Ureter (tissue), 1 donor: Measurements from ENCODE around the gene KCNH1. TPM values are rescaled to one million over a fixed set of nuclear protein-coding genes. Genes with fewer than 3 reads are reported as not detected.

Experiments
- DNase-seq: peaks from one replicate; pipeline ENCODE4 v3.0.0-alpha.2; 2020; ENCODE audit warnings: low spot score
- total RNA-seq: library from RNA; stranded (reverse); gene quantifications from one replicate; pipeline ENCODE4 v1.2.4, GENCODE V29; 2023
- donor health status: DM: yes; HTN: yes; CAD: no.

The KCNH1 gene
- total RNA-seq, 1 donor from 2014 or later: 0.86 TPM

DNA sequence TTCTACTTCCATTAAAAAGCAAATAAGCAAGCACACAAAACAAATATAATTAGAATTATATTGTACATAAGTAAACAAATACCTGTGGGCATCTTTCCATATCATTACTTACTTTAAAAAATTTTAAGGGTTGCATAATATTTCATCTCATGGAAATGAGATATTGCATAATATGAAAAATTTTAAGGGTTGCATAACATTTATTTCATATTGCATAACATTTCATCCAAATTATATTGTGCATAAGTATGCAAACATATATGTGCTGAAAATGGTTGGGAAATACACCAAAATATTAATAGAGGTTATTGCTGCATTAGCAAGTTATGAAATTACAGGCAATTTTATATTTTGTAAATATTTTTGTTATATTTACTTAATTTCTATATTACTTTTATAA is 213.7 kb downstream of the KCNH1 start:
- DNase-seq: no peak

DNA sequence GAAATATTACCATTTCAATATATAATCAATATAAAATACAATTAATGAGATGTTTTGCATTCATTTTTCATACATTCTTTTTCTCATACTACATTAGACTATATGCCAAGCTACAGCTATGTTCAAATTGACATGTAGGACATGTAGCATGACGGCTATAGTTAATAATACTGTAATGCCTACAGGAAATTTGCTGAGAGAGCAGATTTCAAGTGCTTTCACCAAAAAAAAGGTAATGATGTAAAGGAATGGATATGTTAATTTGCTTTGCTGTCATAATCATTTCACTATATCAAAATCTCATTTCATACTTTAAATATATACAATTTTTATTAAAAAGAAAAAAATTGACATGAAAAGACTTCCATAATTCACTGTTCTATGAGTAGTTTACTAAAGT is 215.1 kb downstream of the KCNH1 start:
- no peak for DNase-seq

DNA sequence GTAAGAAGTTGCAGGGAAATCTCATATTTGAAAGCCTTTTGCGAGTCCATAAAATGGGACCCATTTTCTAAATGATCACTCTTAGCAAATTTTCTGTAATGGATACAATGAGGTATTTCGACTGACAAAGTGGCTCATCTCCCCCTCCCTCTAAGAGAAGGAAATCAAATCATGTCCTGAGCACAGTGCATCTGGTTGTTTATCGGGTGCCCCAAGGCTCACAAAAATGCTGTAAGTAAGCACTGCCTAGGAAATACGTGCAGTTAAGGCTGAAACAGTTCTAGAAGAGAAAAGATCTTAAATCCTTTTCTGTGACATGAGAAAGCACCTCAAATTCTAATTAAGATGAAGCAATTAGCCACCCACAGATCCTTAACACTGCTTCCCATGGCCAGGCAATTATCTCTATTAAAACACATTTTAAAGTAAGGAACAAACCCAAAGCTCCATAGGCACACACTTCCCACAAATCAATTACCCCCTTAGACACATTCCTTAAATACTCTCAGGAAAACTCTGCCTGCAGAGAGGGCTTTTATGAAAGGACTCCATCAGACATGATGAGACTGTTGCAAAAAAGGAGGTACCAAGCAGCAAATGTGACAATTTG is 216.3 kb downstream of the KCNH1 start:
- DNase-seq: no peak

DNA sequence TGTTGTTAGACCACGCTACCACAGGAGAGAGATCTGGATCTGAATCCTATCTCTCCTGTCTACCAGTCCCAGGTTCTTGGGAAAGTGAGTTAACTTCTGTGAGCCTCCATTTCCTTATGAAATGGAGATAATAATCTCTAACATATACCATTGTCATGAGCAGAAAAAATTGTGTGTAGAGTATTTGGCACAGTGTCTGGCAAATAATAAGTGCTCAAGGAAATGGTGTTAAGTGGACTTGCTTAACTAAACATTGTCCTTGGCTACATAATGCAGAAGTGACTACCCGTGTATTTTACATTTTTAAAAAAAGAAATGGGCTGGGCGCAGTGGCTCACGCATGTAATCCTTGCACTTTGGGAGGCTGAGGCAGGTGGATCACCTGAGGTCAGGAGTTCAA is 217.4 kb downstream of the KCNH1 start:
- DNase-seq: no peak

DNA sequence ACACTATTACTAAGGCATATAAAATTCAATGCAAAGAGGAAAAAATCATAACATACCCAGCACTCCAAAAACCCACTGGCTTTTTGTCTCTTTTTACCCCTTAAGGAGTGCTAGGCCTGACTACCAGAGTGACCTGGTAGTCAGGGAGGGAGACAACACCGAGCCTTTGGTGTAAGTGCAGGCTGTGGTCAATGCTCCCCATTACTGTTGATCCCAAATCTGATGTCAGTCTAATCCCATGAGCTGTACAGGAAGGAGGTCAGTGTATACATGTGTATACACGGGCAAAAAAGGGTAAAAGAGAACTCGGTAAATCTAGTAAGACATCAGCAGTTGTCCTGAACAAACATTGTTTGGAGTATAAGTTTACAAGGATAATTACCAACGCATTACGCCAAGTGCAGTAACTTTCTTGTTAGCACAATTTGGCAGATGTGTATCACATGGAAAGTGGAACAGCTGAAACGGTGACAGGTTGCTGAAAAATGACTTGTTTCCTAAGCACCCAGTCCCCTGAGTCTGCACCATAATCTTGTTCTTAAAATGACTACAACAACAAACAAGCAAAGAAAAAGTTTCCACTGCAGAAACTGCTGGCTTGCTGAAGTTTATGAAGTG is 217.9 kb downstream of the KCNH1 start:
- DNase-seq: no peak

DNA sequence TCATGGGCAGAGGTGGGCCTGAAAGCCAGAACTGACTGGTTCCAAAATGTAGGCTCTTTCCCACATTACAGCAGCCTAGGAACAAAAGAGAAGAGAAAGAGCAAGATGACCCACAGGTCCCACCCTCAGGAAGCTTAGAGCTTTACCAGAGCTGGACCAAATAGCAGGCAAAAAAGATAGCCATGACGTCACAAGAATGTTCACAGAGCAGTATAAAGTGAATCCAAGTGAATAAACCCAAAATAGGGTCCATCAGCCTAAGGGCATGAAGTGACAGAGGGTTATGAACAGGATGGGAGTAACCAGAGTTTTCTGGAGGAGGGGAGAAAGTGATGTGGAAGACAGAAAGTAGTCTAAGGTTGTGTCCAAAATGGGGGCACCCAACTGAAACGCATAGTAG is 221.2 kb downstream of the KCNH1 start:
- DNase-seq: no peak

DNA sequence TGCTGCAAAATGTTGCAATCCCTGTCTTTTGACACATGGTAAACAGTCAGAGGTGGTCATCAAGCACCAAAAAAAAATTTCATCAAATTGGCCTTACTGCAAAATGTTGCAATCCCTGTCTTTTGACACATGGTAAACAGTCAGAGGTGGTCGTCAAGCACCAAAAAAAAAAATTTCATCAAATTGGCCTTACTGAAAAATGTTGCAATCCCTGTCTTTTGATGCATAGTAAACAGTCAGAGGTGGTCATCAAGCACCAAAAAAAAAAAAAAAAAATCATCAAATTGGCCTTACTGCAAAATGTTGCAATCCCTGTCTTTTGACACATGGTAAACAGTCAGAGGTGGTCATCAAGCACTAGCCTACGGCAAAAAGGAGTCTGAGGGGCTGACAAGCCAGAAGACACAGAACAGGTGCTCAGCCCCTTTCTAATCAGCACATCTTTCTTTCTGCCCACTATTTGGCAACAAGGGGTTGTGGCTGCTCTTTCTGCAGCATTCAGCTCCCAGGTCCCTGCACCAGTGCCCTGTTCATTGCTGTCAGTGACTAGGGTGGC is 223.8 kb downstream of the KCNH1 start:
- no peak for DNase-seq

DNA sequence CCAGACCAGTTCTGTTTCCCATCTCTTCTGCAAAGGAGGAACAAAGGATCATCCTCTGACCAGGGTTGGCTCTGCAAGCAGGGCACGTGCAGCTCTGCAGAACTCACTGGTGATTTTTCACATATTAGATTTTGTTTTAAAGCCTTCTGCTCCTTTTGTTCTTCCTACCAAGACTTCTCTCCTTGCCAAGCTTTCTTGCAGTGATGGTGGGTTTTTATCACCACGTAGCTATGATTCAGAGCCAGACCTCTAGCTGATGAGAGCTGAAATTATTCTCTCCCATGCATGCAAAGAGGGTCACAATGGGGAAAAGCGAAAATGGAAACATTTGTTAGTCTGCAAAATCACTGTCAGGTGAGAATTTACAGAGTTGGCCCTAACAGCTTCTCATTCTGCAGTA is 225.2 kb downstream of the KCNH1 start:
- DNase-seq: no peak

DNA sequence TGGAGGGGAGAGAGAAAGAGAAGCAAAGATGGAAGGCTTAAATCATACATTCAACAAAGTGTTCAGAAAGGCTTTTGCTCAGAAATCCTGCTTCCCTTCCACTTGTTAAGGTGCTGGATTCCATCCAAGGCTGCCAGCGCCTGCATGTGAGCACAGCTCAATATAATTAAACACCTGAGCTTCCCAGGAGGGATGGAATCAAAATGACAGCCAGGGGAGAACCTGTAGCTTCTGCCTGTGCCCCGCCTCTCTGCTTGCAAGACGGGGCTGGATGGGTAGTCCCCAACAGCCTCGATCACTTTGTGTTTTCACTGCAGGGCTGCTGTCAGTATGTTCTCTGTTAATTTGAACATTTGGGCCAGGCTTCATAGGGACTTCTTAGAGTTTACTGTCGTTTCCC is 225.7 kb downstream of the KCNH1 start:
- DNase-seq: no peak

DNA sequence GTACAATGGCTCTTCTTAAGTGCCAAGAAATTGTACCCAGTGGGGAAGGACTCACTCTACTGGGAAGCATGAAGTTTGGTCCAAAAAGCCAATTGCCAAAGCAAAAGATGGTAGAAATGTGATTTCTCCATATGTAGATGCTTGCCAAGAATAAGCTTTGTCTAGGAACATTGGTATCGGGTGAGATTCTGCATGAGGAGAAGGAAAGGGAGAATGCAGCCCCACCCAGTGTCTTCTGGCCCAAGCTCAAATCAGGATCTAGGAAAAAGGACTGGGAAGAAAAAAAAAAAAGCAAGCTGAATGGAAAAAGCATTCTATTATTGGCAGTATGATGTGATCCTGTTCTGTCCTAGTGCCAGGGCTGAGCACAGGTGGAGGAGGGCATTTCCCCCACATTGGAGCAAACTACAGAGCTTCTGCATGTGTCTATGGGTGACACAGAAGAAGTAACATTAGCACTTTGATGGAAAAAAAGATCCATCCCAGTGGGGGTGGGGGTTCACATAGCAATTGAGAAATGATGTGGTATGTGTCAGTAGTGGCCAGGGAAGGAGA is 226.6 kb downstream of the KCNH1 start:
- DNase-seq: no peak

DNA sequence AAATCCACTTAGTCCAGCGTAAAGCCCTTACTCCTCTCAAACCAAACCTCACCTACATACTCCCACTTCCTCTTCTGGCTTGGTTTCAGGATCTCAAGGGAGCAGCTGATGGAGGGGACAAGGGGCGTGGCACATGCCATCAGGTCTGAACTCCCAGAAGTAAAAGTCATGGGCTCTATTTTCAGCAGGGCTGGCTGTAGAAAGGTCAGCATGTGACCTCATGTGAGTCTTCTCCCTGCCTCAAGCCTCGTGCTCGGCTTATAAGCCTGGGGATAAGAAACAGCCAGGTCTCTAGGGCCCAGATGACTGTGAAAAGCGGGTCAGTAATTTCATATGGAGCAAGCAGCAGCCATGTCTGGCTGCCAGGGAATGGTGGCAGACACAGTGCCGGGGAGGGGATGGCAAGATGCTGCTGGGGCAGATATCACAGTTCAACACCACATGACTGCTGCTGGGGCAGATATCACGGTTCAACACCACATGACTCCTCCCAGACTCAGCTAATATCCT is 227.9 kb downstream of the KCNH1 start:
- no peak for DNase-seq

DNA sequence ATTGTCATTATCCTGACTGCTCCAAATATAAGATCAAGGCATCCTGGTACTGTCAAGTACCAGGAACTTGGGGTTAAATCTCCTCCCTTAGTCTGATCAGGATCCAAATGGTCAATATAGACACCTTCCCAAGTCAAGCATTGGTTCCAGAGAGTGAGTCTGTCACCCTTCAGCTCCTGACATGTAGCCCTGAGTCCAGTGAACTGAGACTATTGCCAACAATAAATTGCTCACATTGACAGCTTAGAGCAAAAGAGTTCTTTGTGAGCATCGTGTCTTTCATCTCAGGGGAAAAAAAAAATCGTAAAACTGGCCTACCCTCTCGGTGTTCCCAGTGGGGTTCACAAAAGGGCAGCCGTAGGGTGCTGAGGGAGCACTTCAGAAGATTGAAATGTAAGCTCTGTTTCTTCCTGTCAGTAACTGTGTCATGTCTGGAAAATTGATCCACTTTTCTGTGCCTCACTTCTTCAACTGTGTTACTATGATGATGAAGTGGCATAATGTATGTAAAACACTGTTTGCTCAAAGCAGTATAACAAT is 228.5 kb downstream of the KCNH1 start:
- no peak for DNase-seq

DNA sequence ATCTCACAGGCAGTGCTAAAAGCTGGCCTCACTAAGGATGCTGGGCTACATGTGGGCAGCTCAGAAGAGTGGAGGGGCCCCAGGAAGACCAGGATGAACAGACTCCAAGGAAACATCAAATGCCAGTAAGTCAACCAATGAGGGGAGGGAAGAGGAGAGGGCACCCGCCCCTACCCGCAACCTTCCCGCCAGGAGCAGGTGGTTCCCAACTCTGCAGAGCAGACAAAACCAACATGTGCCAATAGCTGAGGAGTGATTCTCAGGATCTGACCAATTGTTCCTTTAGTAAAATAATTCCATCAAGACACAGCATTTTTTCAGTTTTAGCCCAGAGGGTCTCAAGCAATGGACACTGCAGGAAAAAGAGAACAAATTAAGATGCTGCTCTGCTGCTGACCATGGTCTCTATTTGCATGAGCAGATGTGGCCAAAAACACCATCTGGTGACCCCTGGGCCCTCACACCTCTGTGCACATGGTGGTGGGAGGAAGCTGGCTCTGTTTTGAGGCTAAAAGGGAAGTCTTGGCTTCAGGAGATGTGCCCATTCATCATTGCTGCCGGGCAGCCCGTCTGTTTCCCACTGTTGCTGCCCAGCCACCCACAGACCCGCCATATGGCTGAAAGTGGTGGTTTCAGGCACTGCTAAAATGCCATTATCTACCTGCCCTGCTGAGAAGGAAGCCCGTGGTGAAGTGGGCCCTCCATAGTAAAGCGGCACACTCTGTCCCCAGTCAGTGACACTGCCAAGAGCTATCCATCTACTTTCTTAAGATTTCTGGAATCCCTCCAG is 231.8 kb downstream of the KCNH1 start:
- DNase-seq: no peak

DNA sequence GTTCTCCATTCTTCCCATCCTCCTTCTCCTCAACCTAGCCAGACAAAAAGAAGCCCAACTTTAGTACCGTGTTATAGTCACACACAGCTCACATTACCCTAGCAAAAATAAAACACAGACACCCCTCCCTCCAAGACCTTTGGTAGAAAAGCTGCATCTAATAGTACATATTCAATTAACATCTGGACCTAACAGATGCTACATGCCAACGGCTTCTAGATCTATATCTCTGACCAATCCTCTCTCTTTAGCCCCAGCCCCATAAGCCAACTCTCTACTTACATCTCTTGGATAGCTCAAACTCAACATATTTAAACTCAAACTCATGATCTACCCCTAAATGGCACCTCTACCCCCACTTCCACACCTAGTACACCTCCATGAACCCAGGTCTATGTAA is 233.1 kb downstream of the KCNH1 start:
- no peak for DNase-seq

DNA sequence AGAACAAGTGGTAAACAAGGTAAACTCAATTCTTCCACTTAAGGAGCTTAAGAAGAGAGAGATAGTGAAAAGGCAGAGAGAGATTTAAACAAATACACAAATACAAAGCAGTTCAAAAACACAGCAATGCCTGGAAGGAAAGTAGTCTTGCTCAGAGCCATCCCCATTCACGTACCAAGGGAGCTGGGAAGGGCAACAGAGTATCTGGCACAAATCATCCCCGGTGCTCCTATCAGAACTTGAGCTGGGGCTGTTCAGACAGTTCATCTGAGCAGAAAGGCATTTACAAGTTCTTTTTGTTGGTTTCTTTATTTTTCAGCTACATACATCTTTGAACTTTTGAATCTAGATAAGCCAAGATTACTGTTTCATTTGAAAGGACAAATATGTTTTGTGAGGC is 233.9 kb downstream of the KCNH1 start:
- no peak for DNase-seq

DNA sequence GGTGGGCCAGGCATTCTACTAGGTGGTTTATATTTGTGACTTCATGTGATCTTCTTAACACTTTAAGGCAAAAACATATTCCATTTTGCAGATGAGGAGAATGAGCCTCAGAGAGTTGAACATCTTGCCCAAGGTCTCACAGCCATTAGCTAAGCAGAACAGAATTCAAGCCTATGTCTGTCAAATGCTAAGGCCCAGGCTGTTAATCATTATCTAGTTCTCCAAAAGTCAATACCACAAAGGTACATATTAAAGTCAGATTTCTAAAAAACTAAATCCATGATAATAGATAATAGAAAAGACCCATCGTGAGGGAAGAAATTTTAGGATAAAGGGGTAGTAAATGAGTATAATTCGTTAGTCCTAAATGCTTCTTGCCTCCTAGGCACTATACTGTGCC is 234.3 kb downstream of the KCNH1 start:
- DNase-seq: no peak

DNA sequence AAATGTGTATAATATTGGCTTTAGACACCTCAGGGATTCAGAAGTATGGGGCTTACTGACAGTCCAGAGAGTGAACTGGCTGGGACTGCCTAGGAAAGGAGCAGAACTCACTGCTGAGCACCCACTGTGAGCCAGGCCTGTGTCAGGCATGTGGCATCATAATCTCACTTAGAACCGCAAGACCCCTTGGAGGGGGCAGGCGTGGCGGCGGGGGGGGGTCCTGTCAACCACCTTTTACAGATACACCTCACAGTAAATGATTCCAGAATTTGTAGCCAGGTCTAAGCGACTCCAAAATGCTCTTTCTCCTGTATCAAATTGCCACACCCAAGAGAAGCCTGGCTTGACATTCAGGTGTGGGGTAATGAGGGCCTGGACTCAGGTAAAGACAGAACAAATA is 235.5 kb downstream of the KCNH1 start:
- DNase-seq: no peak

DNA sequence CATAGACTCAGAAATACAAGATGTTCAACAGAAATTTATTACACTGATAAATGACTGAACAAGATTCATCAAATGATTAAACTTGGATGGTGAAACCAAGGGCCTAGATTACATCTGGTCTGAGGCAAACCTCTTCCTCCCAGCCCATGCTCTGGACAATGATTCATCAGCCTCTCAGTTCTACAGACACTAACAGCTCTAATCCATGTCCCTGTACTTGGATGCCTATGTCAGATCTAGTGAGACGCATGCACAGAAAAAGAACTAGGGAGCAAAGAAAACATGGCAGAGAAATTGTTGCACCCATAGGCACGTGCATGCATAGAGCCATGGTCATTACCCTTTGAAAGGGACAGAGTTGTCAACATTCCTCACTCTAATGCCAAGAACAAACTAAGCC is 250.1 kb downstream of the KCNH1 start:
- DNase-seq: no peak

DNA sequence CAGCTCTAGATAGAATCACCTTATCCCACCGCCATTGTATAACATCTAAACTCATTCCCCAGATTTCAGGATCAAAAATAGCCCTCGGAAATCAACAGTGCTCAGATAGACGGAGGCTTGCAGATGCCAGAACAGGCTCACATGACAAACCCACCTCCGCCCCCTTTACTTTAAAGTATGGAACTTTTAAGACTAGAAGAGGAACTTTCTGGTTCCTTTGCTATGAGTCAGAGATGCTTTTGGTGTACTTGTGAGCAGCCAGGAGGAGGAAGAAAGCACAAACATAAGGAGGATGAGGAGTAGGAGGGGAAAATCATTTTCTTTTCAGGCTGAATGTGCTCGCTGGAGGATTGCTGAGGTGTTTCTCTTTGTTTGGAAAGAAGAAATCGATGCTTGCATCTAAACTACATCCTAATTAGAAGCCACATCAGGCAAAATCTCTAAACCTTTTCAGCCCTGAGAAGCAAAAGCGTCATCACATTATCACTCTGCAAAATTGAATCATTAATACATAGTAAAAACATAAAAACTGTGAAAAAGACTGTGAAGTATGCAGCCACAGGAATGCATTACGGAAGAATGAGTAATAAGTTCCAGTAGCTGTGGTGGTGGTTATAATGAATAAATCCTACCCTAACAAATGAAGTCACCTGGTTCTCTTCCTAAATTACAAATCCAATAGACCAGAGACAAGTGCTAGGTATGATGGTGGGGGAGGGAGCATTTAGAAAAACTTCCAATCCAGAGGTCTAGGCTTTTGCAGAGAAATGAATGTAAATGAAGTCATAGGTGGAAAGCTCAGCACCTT is 251.3 kb downstream of the KCNH1 start:
- DNase-seq: no peak

DNA sequence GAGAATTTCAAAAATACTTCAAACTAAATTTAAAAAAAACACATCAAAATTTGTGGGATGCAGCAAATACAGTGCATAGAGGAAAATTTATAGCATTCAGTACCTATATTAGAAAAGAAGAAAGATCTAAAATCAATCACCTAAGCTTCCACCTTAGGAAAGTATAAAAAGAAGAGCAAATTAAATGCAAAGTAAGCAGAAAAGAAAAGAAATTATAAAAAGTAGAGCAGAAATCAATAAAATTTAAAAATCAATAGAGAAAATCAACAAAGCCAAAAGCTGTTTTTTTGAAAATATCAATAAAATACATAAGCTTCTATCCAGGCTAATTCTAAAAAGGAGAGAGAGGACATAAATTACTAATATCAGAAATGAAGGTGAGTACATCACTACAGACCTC is 255.4 kb downstream of the KCNH1 start:
- DNase-seq: no peak

DNA sequence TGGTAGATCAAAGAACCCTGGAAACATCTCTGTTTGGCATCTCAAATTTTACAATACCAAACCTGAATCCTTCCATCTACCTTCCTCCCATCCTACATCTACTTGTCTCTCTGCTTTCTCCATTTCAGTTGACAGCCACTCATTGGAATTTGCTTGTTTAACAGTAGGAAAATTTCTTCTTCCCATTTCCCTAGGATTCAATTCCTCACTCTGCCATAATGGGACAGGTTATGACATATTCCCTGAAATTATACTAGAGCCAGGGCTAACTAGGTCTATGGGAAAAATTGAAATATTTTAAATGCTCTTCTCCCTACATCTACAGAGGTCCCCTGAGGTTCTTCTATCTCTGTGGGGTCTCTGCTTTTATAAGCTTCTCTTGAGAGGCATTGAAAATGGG is 257.7 kb downstream of the KCNH1 start:
- DNase-seq: no peak
